ENCODE measurements around the gene HCFC1R1.
"Not testable (repeated sequence)": the region's sequence is repeated elsewhere in the genome, so short reads cannot be mapped to it uniquely, and the experiment has no call there.

HCFC1R1 gene

DNA sequence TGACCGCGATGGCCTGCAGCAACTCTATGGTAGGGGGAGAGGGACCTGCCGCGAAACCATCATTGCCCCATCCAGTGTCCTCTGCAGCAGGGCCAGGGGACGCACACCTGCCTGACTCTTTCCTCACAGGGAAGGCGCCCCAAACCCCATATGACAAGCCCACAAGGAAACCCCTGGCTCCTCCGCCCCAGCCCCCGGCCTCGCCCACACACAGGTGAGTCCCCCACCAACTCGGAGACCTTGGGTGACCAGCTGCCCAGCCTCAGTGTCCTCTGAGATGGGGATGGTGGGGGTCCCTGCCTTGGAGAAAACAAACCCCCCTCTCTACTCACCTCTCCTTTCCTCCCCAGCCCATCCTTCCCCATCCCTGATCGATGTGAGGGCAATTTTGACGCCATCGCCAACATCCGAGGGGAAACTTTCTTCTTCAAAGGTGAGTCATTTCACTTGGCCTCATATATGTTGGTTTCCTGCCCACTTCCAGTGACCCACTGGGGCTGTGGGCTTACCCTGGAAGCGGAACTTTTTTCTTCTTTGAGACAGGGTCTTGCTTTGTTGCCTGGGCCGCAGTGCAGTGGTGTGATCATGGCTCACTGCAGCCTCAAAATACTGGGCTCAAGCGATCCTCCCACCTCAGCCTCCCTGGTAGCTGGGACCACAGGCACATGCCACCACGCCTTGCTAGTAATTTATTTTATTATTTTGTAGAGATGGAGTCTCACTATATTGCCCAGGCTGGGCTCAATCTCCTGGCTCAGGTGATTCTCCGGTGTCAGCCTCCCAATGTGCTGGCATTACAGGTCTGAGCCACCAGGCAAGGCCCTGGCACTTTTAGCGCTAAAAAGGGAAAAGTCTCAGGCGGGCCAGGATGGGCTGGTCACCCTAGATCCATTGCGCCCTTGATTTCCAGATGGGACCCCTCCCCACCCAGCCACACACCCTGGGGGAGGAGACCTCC is 33.7 kb upstream of the HCFC1R1 start:
- no peak for DNase-seq (ENCODE audit: low read depth in 1 of 2, low spot score in 1 of 2)

DNA sequence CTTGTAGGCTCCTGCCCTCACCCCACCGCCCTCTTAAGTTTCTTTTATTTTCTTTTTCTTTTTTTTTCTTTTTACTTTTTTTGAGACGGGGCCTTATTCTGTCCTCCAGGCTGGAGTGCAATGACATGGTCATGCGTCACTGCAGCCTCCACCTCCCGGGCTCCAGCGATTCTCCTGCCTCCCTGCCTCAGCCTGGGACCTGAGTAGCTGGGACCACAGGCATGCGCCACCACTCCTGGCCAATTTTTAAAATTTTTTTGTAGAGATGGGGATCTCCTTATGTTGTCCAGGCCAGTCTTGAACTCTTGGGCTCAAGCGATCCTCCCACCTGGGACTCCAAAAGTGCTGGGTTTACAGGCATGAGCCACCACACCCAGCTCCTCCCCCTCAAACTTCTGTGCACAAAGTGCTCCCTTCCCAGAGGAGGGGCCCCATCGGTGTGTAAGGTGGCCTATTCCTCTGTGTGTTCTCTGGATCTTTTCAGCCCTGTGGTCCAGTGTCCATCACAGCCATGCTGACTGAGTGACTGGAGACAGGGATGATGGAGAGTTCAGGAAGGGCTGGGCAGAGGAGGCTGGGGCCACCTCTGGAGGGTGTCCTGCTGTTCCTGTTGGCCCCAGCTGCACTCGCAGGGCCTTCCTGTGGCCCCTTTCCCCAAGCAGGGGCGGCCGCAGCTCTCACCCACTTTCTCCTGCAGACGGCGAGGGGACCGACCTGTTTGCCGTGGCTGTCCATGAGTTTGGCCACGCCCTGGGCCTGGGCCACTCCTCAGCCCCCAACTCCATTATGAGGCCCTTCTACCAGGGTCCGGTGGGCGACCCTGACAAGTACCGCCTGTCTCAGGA is 32.8 kb upstream of the HCFC1R1 start:
- no peak for DNase-seq (ENCODE audit: low read depth in 1 of 2, low spot score in 1 of 2)

DNA sequence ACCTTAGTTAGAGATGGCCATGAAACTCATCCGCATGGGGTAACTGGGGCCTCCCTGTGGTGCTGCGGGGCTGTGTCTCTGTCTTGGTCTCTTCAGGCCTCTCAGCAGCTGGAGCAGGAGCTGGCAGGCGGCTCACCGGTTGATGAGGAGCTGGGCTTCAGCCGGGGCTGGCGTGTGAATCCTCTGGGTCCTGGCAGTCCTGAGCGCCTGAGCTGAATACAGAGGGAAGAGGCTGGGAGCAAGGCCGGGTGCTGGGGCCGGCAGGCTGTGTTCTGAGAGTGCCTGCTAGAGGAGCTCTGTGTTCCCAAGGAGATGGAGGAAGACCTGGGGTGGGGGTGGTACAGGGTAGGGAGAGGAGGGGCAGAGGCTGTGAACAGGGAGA is 32.0 kb upstream of the HCFC1R1 start:
- DNase-seq (ENCODE audit: low read depth in 1 of 2, low spot score in 1 of 2), result not testable (repeated sequence)

DNA sequence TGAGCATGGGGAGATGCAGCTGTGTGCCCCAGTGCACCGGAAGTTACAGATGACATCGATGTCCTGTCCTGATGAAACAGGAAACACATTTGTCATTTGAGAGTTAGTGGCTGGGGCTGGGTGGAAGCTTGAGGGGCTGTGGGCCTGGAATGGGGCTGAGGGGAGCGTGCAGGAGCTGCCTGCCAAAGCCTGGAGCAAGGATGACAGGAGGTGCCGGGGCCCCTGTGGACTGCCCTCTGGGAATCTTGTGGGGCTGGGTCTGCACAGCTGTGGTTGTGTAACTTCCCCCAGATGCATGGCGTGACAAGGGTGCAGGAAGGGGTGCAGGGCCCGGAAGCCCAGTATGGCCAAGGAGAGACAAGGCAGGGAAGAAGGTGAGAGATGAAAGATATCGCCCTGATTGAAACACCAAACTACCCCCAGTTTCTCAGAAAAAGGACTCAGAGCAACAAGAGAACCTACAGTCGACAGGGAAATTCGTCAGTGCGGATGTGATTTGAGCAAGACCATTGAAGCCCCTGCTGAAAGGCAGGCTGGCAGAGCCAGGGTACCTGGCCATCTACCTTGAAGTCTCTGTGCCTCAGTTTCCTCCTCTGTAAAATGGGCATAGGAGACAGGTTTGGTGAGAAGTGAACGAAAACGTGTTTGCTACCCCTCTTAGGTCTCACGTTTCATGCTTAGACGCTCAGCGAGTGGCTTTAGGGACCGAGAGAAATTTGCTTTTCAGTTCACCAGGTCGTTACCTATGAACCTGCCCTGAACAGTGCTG is 31.4 kb upstream of the HCFC1R1 start:
- no peak for DNase-seq (ENCODE audit: low read depth in 1 of 2, low spot score in 1 of 2)

DNA sequence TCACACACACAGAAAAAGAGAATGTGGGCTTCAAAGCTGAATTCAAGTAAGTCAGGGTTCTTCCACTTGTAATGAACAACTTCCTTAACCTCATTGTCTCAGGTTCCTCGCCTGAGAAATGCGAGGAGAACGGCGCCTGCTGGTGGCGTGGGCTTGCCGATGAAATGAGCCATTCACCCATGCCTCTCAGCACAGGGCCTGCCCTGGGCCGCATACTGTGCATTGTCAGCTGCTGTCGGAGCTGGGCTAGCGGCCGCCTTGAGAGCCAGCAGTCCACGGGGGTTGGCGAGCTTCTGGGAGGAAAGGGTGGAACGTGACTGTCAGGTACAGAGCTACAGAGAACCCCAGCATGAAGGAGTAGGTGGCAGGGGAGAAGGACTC is 29.6 kb upstream of the HCFC1R1 start:
- not testable (repeated sequence) for DNase-seq (ENCODE audit: low read depth in 1 of 2, low spot score in 1 of 2)

DNA sequence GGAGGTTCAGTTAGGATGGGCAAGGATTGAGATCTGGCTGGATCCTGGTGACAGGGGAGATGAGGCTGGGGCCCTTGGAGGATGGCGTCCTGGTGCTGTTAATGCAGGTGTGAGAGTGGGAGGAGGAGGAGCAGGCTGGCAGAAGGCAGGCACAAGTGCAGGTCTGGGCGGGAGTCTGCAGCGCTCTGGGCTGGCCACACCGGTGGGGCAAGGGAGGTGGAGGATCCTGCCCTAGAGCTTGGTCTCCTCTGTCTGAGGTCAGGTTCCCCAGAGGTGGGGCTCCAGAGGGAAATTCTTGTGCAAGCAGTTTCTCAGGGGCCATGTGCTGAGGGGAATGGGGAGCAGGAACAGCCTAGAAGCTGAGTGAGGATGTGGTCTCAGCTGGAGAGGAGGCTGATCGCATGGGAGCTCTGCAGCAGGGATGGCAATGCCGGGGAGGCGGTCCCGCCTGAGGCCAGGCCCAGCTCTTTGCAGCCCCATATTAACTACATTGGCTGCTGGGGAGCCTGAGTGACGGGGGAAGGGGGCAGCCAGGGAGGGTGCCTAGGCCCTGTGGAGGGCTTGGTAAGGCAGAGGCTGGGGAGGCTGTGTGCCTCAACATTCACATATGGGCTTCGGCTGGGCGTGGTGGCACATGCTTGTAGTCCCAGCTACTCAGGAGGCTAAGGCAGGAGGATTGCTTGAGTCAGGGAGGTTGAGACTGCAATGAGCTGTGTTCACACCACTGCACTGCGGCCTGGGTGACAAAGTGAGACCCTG is 29.0 kb upstream of the HCFC1R1 start:
- not testable (repeated sequence) for DNase-seq (ENCODE audit: low read depth in 1 of 2, low spot score in 1 of 2)

DNA sequence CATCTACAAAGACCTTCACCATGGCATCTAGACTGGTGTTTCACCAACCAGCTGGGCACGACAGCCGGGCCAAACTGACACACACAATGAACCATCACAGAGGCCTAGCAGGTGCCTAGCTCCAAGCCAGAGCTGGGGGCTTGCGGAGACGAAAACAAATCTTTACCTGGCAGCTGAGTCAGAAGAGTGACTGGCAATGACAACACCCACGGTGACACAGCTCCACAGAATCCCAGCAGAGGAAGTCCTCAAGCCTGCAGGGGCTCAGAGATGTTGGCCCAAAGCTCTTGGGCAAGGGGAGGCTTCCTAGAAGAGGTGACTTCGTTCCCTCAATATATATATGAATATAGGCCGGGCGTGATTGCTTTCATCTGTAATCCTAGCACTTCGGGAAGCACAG is 27.8 kb upstream of the HCFC1R1 start:
- DNase-seq (ENCODE audit: low read depth in 1 of 2, low spot score in 1 of 2), result no peak

DNA sequence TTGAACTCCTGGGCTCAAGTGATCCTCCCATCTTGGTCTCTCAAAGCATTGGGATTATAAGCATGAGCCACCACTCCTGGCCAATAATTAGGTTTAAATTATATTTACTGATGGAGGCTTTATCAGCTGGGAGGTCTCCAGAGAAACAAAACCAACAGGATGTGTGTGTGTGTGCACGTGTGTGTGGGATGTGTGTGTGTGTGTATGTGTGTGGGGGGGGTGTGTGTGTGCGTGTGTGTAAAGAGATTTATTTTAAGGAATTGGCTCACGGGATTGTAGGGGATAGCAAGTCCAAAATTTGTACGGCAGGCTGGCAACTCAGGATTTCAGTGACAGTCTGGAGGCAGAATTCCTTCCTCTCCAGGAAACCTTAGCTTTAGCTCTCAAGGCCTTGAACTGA is 27.3 kb upstream of the HCFC1R1 start:
- DNase-seq (ENCODE audit: low read depth in 1 of 2, low spot score in 1 of 2), result no peak

DNA sequence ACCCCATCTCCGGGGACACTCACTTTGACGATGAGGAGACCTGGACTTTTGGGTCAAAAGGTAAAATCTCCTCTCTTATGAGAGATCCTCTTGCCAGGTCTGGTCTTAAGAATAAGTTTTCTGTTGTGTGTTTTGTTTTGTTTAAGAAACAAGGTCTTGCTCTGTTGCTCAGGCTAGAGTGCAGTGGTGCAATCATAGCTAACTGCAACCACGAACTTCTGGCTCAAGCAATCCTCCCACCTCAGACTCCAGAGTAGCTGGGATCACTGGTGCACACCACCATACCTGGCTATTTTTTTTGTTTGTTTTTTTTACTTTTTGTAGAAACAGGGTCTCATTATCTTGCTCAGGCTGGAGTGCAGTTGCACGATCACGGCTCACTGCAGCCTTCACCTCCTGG is 26.7 kb upstream of the HCFC1R1 start:
- no peak for DNase-seq (ENCODE audit: low read depth in 1 of 2, low spot score in 1 of 2)

DNA sequence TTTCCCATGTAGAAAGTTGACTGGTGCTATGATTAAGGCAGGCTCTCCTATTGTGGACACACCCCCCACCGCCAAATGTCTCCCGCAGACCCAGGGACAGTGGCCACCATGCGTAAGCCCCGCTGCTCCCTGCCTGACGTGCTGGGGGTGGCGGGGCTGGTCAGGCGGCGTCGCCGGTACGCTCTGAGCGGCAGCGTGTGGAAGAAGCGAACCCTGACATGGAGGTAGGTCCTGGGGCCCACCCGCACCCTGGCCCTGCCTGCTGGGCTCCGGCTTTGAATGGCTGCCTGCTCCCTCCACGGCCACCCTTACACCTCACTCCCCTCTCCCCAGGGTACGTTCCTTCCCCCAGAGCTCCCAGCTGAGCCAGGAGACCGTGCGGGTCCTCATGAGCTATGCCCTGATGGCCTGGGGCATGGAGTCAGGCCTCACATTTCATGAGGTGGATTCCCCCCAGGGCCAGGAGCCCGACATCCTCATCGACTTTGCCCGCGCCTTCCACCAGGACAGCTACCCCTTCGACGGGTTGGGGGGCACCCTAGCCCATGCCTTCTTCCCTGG is 26.3 kb upstream of the HCFC1R1 start:
- no peak for DNase-seq (ENCODE audit: low read depth in 1 of 2, low spot score in 1 of 2)

DNA sequence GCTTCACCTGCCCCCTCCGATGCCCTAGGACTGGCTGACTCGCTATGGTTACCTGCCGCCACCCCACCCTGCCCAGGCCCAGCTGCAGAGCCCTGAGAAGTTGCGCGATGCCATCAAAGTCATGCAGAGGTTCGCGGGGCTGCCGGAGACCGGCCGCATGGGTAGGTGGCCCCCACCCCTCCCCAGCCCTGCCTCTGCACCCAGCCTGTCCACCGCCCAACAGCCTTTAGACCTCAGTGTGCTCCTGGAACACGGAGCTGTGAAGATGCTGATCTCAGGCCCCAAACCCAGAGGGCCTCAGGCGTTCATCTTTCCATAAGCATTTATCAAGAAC is 23.6 kb upstream of the HCFC1R1 start:
- DNase-seq (ENCODE audit: low read depth in 1 of 2, low spot score in 1 of 2), result no peak

DNA sequence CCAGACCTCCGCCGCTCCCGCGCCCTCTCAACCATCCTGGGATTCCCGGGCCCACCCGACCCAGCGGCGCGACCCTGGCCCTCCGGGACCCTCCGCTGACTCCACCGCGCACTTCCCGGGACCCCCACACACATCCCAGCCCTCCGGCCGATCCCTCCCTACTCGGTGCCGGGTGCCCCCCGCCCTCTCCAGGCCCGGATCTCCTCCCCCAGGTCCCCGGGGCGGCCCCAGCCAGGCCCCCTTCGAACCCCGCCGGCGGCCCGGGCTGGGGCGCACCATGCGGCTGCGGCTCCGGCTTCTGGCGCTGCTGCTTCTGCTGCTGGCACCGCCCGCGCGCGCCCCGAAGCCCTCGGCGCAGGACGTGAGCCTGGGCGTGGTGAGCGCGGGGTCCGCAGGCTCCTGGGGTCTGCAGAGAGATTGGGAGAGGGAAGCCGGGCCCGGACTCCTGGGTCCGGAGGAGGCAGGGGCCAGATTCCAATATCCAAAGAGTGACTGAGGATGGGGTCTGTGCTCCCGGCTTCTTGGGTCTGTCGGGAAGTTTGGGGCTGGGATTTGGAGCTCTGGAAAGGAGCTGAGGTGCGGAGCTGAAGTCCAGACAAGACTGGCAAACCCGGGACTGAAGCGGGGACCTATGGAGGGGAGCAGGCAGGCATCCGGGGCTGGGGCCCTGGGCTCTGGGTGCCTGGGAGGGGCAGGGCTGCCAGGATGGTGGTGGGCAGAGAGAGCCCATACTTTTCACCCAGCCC is 23.1 kb upstream of the HCFC1R1 start:
- DNase-seq (ENCODE audit: low read depth in 1 of 2, low spot score in 1 of 2), result no peak

DNA sequence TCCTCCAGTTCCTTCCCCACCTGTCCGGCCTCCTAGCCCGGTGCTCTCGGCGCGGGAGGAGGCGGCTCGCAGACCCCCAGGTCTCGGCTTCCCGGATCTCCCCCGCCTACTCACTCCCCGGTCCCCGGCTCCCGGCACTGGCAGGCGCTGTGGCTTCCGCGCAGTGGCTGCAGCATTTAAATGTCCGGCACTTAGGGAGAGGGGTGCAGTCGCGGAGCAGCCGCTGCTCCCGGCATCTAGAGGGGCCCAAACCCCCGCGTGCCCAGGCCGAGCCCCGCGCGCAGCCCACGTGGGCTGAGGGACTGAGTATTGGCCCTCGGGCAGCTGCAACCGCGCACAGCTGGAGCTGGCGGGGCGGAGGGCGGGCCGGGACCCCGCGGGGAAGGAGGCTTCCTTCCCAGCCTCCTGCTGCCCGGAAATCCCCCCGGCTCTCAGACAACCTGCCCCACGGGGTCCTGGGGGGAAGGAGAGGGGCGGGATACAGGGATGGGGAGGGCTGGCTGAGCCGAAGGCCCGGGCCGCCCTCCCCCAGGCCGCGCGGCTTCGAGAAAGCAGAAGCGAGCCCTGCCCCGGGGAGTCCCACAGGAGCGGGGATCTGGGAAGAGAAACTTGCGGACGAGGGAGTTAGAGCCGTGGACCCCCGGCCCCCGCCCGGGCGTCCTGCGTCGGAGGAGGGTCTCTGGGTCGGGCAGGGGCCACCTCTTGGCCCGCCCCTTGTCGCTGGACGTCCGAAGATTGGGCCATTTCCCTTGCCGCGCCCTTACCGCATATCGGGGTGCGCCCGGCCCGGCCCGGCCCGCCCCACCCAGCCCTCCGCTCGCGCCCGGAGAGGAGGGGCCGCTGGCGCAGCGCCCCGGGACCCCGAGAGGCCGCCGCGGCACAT is 22.3 kb upstream of the HCFC1R1 start, which contains the start of gene MMP25:
MMP25 (plus strand) TSS at position 804 of the 883 bp plus-strand sequence. CDS start 357 bp downstream, outside the sequence.
- no peak for DNase-seq (ENCODE audit: low read depth in 1 of 2, low spot score in 1 of 2)

DNA sequence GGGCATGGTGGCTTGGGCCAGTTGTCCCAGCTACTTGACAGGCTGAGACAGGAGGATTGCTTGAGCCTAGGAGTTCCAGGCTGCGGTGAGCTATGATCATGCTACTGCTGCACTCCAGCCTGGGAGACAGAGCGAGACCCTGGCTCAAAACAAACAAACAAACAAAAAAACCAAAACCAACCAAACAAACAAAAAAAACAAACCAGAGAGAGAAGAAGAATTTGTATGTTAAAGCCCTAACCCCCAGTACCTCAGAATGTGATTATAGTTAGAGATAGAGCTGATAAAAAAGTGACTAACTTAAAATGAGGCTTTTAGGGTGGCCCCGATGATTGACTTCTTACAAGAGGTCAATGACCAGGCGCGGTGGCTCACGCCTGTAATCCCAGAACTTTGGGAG is 21.0 kb upstream of the HCFC1R1 start:
- no peak for DNase-seq (ENCODE audit: low read depth in 1 of 2, low spot score in 1 of 2)

DNA sequence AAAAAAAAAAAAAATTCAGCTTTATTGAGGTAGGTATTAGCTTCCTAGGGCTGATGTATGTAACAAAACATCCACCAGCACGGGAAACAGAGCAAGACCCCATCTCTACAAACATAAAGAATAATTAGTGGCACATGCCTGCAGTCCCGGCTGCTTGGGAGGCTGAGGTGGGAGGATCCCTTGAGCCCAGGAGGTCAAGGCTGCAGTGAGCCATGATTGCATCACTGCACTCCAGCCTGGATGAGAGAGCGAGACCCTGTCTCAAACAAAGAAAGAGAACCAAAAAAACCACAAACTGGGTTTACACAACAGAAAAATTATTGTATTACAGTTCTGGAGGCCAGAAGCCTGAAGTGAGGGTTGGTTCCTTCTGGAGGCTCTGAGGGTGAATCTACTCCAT is 18.6 kb upstream of the HCFC1R1 start:
- DNase-seq (ENCODE audit: low read depth in 1 of 2, low spot score in 1 of 2), result no peak

DNA sequence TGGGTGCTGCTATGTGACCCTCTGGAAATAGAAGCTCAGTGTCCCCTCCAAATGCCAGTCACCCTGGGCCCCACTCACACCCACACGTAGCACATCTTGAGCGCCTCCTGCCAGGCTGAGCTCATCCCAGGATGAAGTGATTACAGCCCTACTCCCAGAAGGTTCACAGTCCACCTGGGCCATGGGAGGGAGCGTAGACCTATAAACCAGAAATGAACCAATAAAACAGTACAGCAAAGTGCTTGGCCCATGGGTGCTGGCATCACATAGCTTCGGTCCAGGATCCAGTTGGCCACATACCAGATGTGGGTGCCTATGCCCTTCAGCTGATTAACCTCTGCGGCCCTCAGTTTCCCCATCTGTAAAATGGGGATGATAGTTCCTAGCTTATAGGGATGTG is 15.2 kb upstream of the HCFC1R1 start:
- DNase-seq (ENCODE audit: low read depth in 1 of 2, low spot score in 1 of 2), result no peak

DNA sequence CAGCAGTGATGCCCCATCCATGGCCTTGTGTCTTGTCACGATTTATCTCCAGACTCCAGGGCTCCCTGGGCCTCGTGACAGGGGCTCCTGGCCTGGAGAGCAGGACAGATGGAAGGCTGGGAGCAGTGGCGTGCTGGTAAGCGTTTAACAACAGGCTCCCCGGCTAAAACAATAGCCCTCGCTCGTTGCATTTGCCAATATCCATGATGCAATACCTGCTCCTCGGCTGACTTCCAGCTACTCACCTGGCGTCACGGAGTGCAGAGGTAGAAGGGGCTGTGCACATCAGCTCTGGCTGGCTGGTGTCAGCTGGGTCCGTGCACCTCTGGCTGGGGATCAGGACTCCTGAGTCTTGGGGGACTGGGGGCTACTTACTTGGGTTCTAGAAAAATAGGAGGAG is 14.5 kb upstream of the HCFC1R1 start:
- DNase-seq (ENCODE audit: low read depth in 1 of 2, low spot score in 1 of 2), result no peak

DNA sequence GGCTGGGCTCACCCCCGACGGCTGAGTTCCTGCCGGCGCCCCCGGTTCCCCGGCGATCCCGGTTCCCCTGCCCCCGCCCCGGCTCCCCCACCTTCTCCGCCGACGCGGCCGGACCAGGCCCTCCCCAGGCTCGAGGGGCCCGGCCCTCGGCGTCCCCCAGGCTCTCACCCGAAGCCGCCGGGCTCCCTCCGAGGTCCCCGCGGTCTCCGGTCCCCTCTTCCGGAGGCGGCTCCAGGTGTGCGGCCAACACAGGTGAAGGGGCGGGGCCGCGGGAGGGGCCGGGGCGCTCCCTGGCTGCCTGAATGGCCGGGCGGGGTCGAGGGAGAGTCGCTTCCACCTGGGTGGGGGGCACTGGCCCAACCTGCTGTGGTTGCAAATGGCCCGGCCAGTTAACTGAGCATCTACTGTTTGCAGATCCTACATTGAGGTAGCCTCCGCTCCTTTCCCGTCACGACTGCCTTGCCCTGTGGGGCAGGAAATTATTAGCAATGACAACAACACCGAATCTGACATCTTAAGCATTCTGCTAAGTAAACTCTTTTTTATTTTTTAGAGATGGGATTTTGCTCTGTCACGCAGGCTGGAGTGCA is 13.1 kb upstream of the HCFC1R1 start, which contains the start of gene BICDL2:
BICDL2 (minus strand) TSS at position 219 of the 590 bp plus-strand sequence. CDS start 1,448 bp downstream, outside the sequence.
- no peak for DNase-seq (ENCODE audit: low read depth in 1 of 2, low spot score in 1 of 2)

All from stimulated activated CD4-positive, alpha-beta T cell treated with anti-CD3 and anti-CD28 coated beads, Interleukin-15, amount 100 ng/mL, for 1 hour (primary cell).